ENCODE results near the gene ZNF493. TPM values are rescaled to one million over a fixed set of nuclear protein-coding genes. Genes with fewer than 3 reads are reported as not detected.

ZNF493 gene
- total and polyA plus RNA-seq, 12 donors: 8.0 to 69.8 (median 22.6) TPM

DNA sequence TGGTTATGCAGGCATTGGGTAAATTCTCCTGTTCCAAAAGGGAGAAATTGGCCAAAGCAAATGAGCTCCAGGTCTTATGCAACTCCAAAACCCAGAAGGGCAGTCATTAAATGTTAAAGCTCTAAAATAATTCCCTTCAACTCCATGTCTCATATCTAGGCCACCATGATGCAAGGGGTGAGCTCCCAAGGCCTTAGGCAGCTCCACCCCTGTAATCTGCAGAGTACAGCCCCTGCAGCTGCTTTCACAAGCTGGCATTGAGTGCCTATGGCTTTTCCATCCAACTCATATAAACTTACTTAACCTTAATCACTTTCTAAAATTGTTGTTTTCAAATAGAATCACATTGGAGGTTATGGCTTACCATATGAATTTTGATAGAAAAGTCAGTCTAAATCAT lies 63.8 kb downstream of the ZNF493 start:
- TF ChIP-seq CTCF (IDR thresholded peaks at IDR 0.05): no peak
- TF ChIP-seq POLR2A (IDR thresholded peaks at IDR 0.05): no peak
- no peaks in the 10 kb centered on the region for H3K27me3 ChIP-seq
- no peak overlapping the region for H3K27ac ChIP-seq
- H3K4me1 ChIP-seq (replicated peaks in 1 of 2): no peaks in the 10 kb centered on the region
- DNase-seq: no peak
- H3K9me3 ChIP-seq (replicated peaks in 1 of 3): no peaks in the 10 kb centered on the region
- intact Hi-C loops (cut with DNase I): no loop called here
- H3K4me3 ChIP-seq: no peak overlapping the region
- H3K36me3 ChIP-seq (replicated peaks in 1 of 2): no peaks in the 10 kb centered on the region

- DNase-seq: no peak
- TF ChIP-seq POLR2A (IDR thresholded peaks at IDR 0.05) (no peak), CTCF (IDR thresholded peaks at IDR 0.05) (no peak)
- Histone ChIP-seq H3K36me3 (replicated peaks in 1 of 2) (no peaks in the 10 kb centered on the region), H3K4me1 (replicated peaks in 1 of 2) (no peaks in the 10 kb centered on the region), H3K9me3 (replicated peaks in 1 of 3) (no peaks in the 10 kb centered on the region), H3K4me3 (no peak overlapping the region), H3K27ac (no peak overlapping the region), H3K27me3 (no peaks in the 10 kb centered on the region)
- intact Hi-C loops (cut with DNase I): no loop called here
- WGBS, 4 donors: 96% methylated on average over 16 of the region's 16 CpGs
Measured at GRCh38 chr19:21462540-21462939, 65.6 kb downstream of the ZNF493 start.

GRCh38 chr19:21463449-21464105 lies 66.6 kb downstream of the ZNF493 start:
- DNase-seq: peak; percentile 33 to 78 (median 58)
- intact Hi-C loops (cut with DNase I): no loop called here
- Histone ChIP-seq H3K4me3 (peak overlapping the region in 2 of 4 donors; percentile 45 to 54), H3K27ac (no peak overlapping the region), H3K9me3 (replicated peaks in 1 of 3) (no peaks in the 10 kb centered on the region), H3K27me3 (no peaks in the 10 kb centered on the region), H3K36me3 (replicated peaks in 1 of 2) (no peaks in the 10 kb centered on the region), H3K4me1 (replicated peaks in 1 of 2) (no peaks in the 10 kb centered on the region)
- WGBS, 4 donors: 1 to 12% (median 5%) methylated on average over 15 to 38 of the region's 38 CpGs
- peak in 1 of 2 donors; percentile 40 for TF ChIP-seq POLR2A (IDR thresholded peaks at IDR 0.05)
- TF ChIP-seq CTCF (IDR thresholded peaks at IDR 0.05): no peak

DNA sequence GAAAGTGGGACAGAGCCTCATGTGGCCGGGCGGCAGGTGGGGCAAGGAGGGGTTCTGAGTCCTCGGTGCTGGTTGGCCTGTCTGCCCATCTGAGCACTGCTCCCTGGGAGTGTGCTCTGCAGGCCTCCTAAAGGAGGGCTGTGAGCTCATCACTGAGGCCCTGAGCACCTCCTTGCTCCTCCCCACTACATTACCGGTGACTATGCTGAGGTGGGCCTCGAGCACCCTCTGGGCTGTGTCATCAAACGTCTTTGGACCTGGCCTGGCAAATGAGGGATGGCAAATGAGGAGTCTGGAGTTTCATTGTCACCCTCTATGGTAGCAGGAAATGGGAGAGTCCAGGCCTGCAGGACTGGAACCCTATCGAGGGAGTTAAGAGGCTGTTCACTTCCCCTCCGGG lies 69.7 kb downstream of the ZNF493 start:
- TF ChIP-seq POLR2A (IDR thresholded peaks at IDR 0.05) (no peak), CTCF (IDR thresholded peaks at IDR 0.05) (no peak)
- H3K27me3 ChIP-seq: no peaks in the 10 kb centered on the region
- H3K4me3 ChIP-seq: no peak overlapping the region
- no peak overlapping the region for H3K27ac ChIP-seq
- WGBS, 4 donors: 83 to 90% (median 87%) methylated on average over 4 to 8 of the region's 8 CpGs
- H3K36me3 ChIP-seq (replicated peaks in 1 of 2): no peaks in the 10 kb centered on the region
- intact Hi-C loops (cut with DNase I): no loop called here
- peak in 1 of 7 donors; percentile 13 for DNase-seq
- no peaks in the 10 kb centered on the region for H3K4me1 ChIP-seq (replicated peaks in 1 of 2)
- no peaks in the 10 kb centered on the region for H3K9me3 ChIP-seq (replicated peaks in 1 of 3)

Measured in adrenal gland (tissue), 12 donors.